Transverse colon (tissue), 3 donors: Measurements from ENCODE around the gene ITGA3.

Experiments
- CTCF ChIP-seq, 5 experiments: fragments of 200-600 bp in 3 of 5; fragments of 450-650 bp in 2 of 5; sonication (generic) in 3 of 5; IDR thresholded peaks; 1 replicate in 2 of 5; 2 replicates in 3 of 5; pipeline ENCODE4 v1.5.1; 2016 to 2017; ENCODE audit warnings: antibody characterized with exemption in 5 of 5, inconsistent platforms in 3 of 5, mild to moderate bottlenecking in 2 of 5, moderate library complexity in 1 of 5
- EP300 ChIP-seq: sonication (generic); formaldehyde crosslinking; IDR thresholded peaks from one replicate; pipeline ENCODE4 v1.6.1; 2017; ENCODE audit warnings: antibody characterized with exemption, low read depth

- TF ChIP-seq CTCF (IDR thresholded peaks at IDR 0.05) = no peak
- TF ChIP-seq EP300 = no peak
Observed at GRCh38 chr17:50129353-50129727, 73.4 kb downstream of the ITGA3 start.
